HepG2 (cell line): ENCODE data around the gene SPTBN4. TPM values are rescaled to one million over a fixed set of nuclear protein-coding genes. Genes with fewer than 3 reads are reported as not detected.

ENCODE experiments used
- ATF7 ChIP-seq, 2 experiments: fragments of 450-650 bp in 1 of 2; sonication (generic) in 1 of 2; formaldehyde crosslinking in 1 of 2; IDR thresholded peaks; 2 replicates each; pipeline versions ENCODE4 v1.4.0 to v1.6.1; 2016 to 2020; ENCODE audit warnings: antibody characterized with exemption in 1 of 2, mild to moderate bottlenecking in 1 of 2, missing genetic modification reagents in 1 of 2
- ELF1 ChIP-seq: sonication (generic); formaldehyde crosslinking; IDR thresholded peaks from 2 replicates; pipeline ENCODE4 v1.4.0; 2020; ENCODE audit warnings: missing genetic modification reagents
- ELF4 ChIP-seq: sonication (generic); formaldehyde crosslinking; IDR thresholded peaks from 2 replicates; pipeline ENCODE4 v1.5.0; 2020; ENCODE audit warnings: missing genetic modification reagents, mild to moderate bottlenecking, moderate library complexity, borderline replicate concordance
- GABPB1 ChIP-seq: IDR thresholded peaks from 2 replicates; pipeline ENCODE4 v1.6.1; 2016; ENCODE audit warnings: mild to moderate bottlenecking, missing genetic modification reagents, moderate library complexity, missing compliant biosample characterization
- HIVEP1 ChIP-seq: sonication (generic); formaldehyde crosslinking; IDR thresholded peaks from 2 replicates; pipeline ENCODE4 v1.4.0; 2020; ENCODE audit warnings: mild to moderate bottlenecking, missing genetic modification reagents
- HNRNPL ChIP-seq: fragments of 200-400 bp; formaldehyde crosslinking; IDR thresholded peaks from 2 replicates; pipeline ENCODE4 v1.6.1; 2017; ENCODE audit warnings: mild to moderate bottlenecking, low read depth, low read length
- NFKB2 ChIP-seq: sonication (generic); formaldehyde crosslinking; IDR thresholded peaks from 2 replicates; pipeline ENCODE4 v1.4.0; 2020; ENCODE audit warnings: missing genetic modification reagents, borderline replicate concordance
- PHF8 ChIP-seq: sonication (generic); formaldehyde crosslinking; IDR thresholded peaks from 2 replicates; pipeline ENCODE4 v1.5.0; 2020; ENCODE audit warnings: missing genetic modification reagents
- POLR2G ChIP-seq: fragments of 200-400 bp; formaldehyde crosslinking; IDR thresholded peaks from 2 replicates; pipeline ENCODE4 v1.6.1; 2018; ENCODE audit warnings: mild to moderate bottlenecking, low read depth, low read length, moderate library complexity
- SNAPC2 ChIP-seq: sonication (generic); formaldehyde crosslinking; IDR thresholded peaks from 2 replicates; pipeline ENCODE4 v1.8.1; 2022; ENCODE audit warnings: mild to moderate bottlenecking, missing genetic modification reagents
- TARDBP ChIP-seq: sonication (generic); formaldehyde crosslinking; IDR thresholded peaks from 2 replicates; pipeline ENCODE4 v1.8.0; 2022; ENCODE audit warnings: mild to moderate bottlenecking, missing genetic modification reagents
- THAP11 ChIP-seq: IDR thresholded peaks from 2 replicates; pipeline ENCODE4 v1.6.1; 2016; ENCODE audit warnings: missing biosample characterization, missing genetic modification reagents
- THAP9 ChIP-seq: sonication (generic); formaldehyde crosslinking; IDR thresholded peaks from 2 replicates; pipeline ENCODE4; 2020; ENCODE audit warnings: missing genetic modification reagents, mild to moderate bottlenecking, borderline replicate concordance
- ZNF432 ChIP-seq: sonication (generic); formaldehyde crosslinking; IDR thresholded peaks from 2 replicates; pipeline ENCODE4 v1.5.0; 2020; ENCODE audit warnings: missing genetic modification reagents, mild to moderate bottlenecking, borderline replicate concordance
- ZNF687 ChIP-seq: sonication (generic); formaldehyde crosslinking; IDR thresholded peaks from 2 replicates; pipeline ENCODE4 v1.5.1; 2020; ENCODE audit warnings: mild to moderate bottlenecking, missing genetic modification reagents, moderate library complexity
- polyA plus RNA-seq, 8 experiments: library from polyadenylated mRNA; depleted of rRNA in 3 of 8; stranded (reverse) in 7 of 8; unstranded in 1 of 8; fragments of >200 nt; fragmentation: Illumina TruSeq in 4 of 8; extraction: Trizol in 4 of 8; gene quantifications; 2 replicates each; pipeline versions ENCODE4 v1.2.1 to v1.2.3, GENCODE V29; 2011 to 2016; ENCODE audit warnings: low read depth in 4 of 8, missing spikeins in 1 of 8, mixed read lengths in 1 of 8; ENCODE audit not compliant: insufficient read depth in 1 of 8
- total RNA-seq, 5 experiments: library from RNA; depleted of rRNA; stranded (reverse); fragments of >200 nt; fragmentation: Illumina TruSeq; extraction: Trizol; gene quantifications; 2 replicates each; pipeline ENCODE4 v1.2.3, GENCODE V29; 2016; ENCODE audit warnings: low read depth in 1 of 5
- TF ChIP-seq, protein P1 (sequence below): sonication (generic); formaldehyde crosslinking; conservative IDR thresholded peaks from 2 replicates; pipeline ENCODE4 v1.8.0; 2022; ENCODE audit warnings: mild to moderate bottlenecking, moderate library complexity, missing genetic modification reagents

SPTBN4 gene
- total and polyA plus RNA-seq, 2 of the 13 experiments (the other 11 are each of a cell fraction or from before 2014, with no cell fraction given) = 0.11 TPM

GRCh38 chr19:40576585-40577451, 110.0 kb downstream of the SPTBN4 start, which contains the start of gene SHKBP1 (continued):
- TF ChIP-seq SNAPC2 (CRISPR knock-in tag) (0 out of 2 replicates have a peak, but pooled peaks have one; percentile 7), TARDBP (CRISPR knock-in tag) (0 out of 2 replicates have a peak, but pooled peaks have one; percentile 50), PHF8 (CRISPR knock-in tag) (peak; percentile 63; the same call in 1 of the 2 replicates), GABPB1 (CRISPR knock-in tag) (peak; percentile 93), ELF1 (CRISPR knock-in tag) (peak; percentile 99), ZNF687 (peak; percentile 51), NFKB2 (CRISPR knock-in tag) (no peak), HNRNPL (no peak), THAP9 (CRISPR knock-in tag) (no peak; the same call in 1 of the 2 replicates), ELF4 (peak; percentile 94), ATF7 (IDR thresholded peaks at IDR 0.05) (no peak), ATF7 (CRISPR knock-in tag; IDR thresholded peaks at IDR 0.05) (no peak), ZNF432 (CRISPR knock-in tag) (no peak), HIVEP1 (CRISPR knock-in tag) (0 out of 2 replicates have a peak, but pooled peaks have one; percentile 35), THAP11 (peak; percentile 65), POLR2G (peak; percentile 77)
- TF ChIP-seq, protein P1, sequence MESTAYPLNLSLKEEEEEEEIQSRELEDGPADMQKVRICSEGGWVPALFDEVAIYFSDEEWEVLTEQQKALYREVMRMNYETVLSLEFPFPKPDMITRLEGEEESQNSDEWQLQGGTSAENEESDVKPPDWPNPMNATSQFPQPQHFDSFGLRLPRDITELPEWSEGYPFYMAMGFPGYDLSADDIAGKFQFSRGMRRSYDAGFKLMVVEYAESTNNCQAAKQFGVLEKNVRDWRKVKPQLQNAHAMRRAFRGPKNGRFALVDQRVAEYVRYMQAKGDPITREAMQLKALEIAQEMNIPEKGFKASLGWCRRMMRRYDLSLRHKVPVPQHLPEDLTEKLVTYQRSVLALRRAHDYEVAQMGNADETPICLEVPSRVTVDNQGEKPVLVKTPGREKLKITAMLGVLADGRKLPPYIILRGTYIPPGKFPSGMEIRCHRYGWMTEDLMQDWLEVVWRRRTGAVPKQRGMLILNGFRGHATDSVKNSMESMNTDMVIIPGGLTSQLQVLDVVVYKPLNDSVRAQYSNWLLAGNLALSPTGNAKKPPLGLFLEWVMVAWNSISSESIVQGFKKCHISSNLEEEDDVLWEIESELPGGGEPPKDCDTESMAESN (CRISPR knock-in tag) = no peak
- TF ChIP-seq, all 625 proteins: peak for 66
